ENCODE data around the gene ZNF354C.

ZNF354C gene

GRCh38 chr5:179129607-179130071 lies 69.5 kb downstream of the ZNF354C start:
- no peak for DNase-seq

- DNase-seq: no peak
Observed at GRCh38 chr5:179130101-179130681, 70.0 kb downstream of the ZNF354C start.

- DNase-seq: no peak
Observed at GRCh38 chr5:179131321-179131835, 71.2 kb downstream of the ZNF354C start.

GRCh38 chr5:179131886-179132585 lies 71.9 kb downstream of the ZNF354C start:
- no peak for DNase-seq

- DNase-seq: no peak
Observed at GRCh38 chr5:179132586-179133355, 72.6 kb downstream of the ZNF354C start.
